H1 (cell line): Measurements from ENCODE around the gene CLASP2. TPM values are rescaled to one million over a fixed set of nuclear protein-coding genes. Genes with fewer than 3 reads are reported as not detected.

ENCODE experiments used
- CTCF ChIA-PET: fragments of 300-600 bp; sonication (Branson Sonifier 250); formaldehyde crosslinking; loops from one replicate; lab custom pipeline; 2021; ENCODE audit not compliant: partially characterized antibody; lab: Charles Lee
- POLR2A ChIA-PET: fragments of 300-600 bp; sonication (Branson Sonifier 250); formaldehyde crosslinking; loops from one replicate; lab custom pipeline; 2021; ENCODE audit warnings: inconsistent platforms; ENCODE audit not compliant: partially characterized antibody; lab: Charles Lee
- DNase-seq, 2 experiments: peaks; one replicate each; pipeline versions ENCODE4 v3.0.0 to v3.0.0-alpha.2; 2010 to 2022; ENCODE audit warnings: low spot score in 2 of 2, low read depth in 1 of 2, mixed read lengths in 1 of 2
- FAIRE-seq: peaks from 2 replicates; lab custom pipeline; 2011; peaks lifted over from hg19 to GRCh38; lab: Jason Lieb, UNC
- H2AFZ ChIP-seq: 2 replicates; pipeline ENCODE4 v1.8.1; 2012; ENCODE audit warnings: low read length, inconsistent platforms
- H2AK5ac ChIP-seq: 2 replicates; pipeline ENCODE4 v1.6.1; 2013; ENCODE audit warnings: low read depth, low read length
- H2BK120ac ChIP-seq: replicated peaks from 2 replicates; pipeline ENCODE3; 2013; ENCODE audit warnings: low read depth, low read length, inconsistent platforms
- H2BK12ac ChIP-seq: 2 replicates; pipeline ENCODE4 v1.6.1; 2013; ENCODE audit warnings: low read depth, low read length
- H2BK15ac ChIP-seq: 2 replicates; pipeline ENCODE4 v1.6.1; 2013; ENCODE audit warnings: low read length
- H2BK20ac ChIP-seq: 2 replicates; pipeline ENCODE4 v1.6.1; 2013; ENCODE audit warnings: low read length
- H2BK5ac ChIP-seq: 2 replicates; pipeline ENCODE4 v1.6.1; 2013; ENCODE audit warnings: low read depth, low read length
- H3K14ac ChIP-seq: 2 replicates; pipeline ENCODE4 v1.6.1; 2013; ENCODE audit warnings: inconsistent platforms; ENCODE audit not compliant: insufficient read length
- H3K18ac ChIP-seq: 2 replicates; pipeline ENCODE4 v1.6.1; 2013; ENCODE audit warnings: low read length; ENCODE audit errors: extremely low read depth
- H3K23ac ChIP-seq: 2 replicates; pipeline ENCODE4 v1.6.1; 2013; ENCODE audit warnings: inconsistent platforms; ENCODE audit not compliant: insufficient read length
- H3K23me2 ChIP-seq: 2 replicates; pipeline ENCODE4 v1.6.1; 2013; ENCODE audit warnings: low read depth, low read length
- H3K27ac ChIP-seq: 2 replicates; pipeline ENCODE4 v1.6.1; 2011; ENCODE audit warnings: low read depth, low read length, inconsistent platforms
- H3K27me3 ChIP-seq, 4 experiments: replicated peaks in 1 of 4; 1 replicate in 1 of 4; 2 replicates in 3 of 4; pipeline versions ENCODE4 v1.6.1 to v1.8.1; 2011 to 2013; ENCODE audit warnings: low read length in 3 of 4, mild to moderate bottlenecking in 3 of 4, inconsistent platforms in 2 of 4, mixed read lengths in 2 of 4, moderate library complexity in 1 of 4; ENCODE audit not compliant: control insufficient read depth in 3 of 4, insufficient read depth in 3 of 4; ENCODE audit errors: extremely low read depth in 1 of 4
- H3K36me3 ChIP-seq, 4 experiments: 2 replicates each; pipeline versions ENCODE4 v1.6.1 to v1.8.1; 2011 to 2013; ENCODE audit warnings: mild to moderate bottlenecking in 4 of 4, low read length in 3 of 4, moderate library complexity in 2 of 4, control low read depth in 1 of 4, inconsistent platforms in 1 of 4; ENCODE audit not compliant: insufficient read depth in 4 of 4, control insufficient read depth in 2 of 4
- H3K4ac ChIP-seq: replicated peaks from 2 replicates; pipeline ENCODE3; 2013; ENCODE audit warnings: low read length, low read depth, mixed read lengths, inconsistent platforms; ENCODE audit not compliant: insufficient read length
- H3K4me1 ChIP-seq, 4 experiments: replicated peaks in 1 of 4; 1 replicate in 1 of 4; 2 replicates in 3 of 4; pipeline versions ENCODE4 v1.6.1 to v1.8.1; 2011 to 2013; ENCODE audit warnings: low read length in 3 of 4, inconsistent platforms in 2 of 4, mixed read lengths in 1 of 4; ENCODE audit not compliant: insufficient read depth in 4 of 4, control insufficient read depth in 3 of 4
- H3K4me2 ChIP-seq, 2 experiments: 2 replicates each; pipeline versions ENCODE4 v1.6.1 to v1.8.1; 2011 to 2013; ENCODE audit warnings: low read depth in 2 of 2, low read length in 2 of 2, control low read depth in 1 of 2, inconsistent platforms in 1 of 2, mild to moderate bottlenecking in 1 of 2; ENCODE audit not compliant: insufficient read depth in 1 of 2
- H3K4me3 ChIP-seq, 4 experiments: fragments of 200-600, 300-600 bp in 1 of 4; sonication (generic), shearing (Covaris generic), sonication (Bioruptor Twin) in 1 of 4; 2 replicates each; pipeline versions ENCODE4 v1.5.1 to v1.8.1; 2011 to 2016; ENCODE audit warnings: low read length in 4 of 4, low read depth in 3 of 4, control low read depth in 2 of 4, inconsistent platforms in 2 of 4, mild to moderate bottlenecking in 2 of 4, mixed read lengths in 1 of 4, moderate library complexity in 1 of 4; ENCODE audit not compliant: insufficient read depth in 2 of 4; ENCODE audit errors: extremely low read depth in 1 of 4
- H3K56ac ChIP-seq: replicated peaks from 2 replicates; pipeline ENCODE3; 2013; ENCODE audit warnings: low read depth, mild to moderate bottlenecking, mixed read lengths, low read length, inconsistent platforms; ENCODE audit not compliant: insufficient read length
- H3K79me1 ChIP-seq: 2 replicates; pipeline ENCODE4 v1.6.1; 2013; ENCODE audit warnings: low read depth, low read length, control low read depth
- H3K79me2 ChIP-seq, 2 experiments: 2 replicates each; pipeline versions ENCODE4 v1.6.1 to v1.8.1; 2012 to 2013; ENCODE audit warnings: low read length in 2 of 2, mild to moderate bottlenecking in 2 of 2, inconsistent platforms in 1 of 2; ENCODE audit not compliant: insufficient read depth in 2 of 2, control insufficient read depth in 1 of 2
- H3K9ac ChIP-seq, 4 experiments: replicated peaks in 1 of 4; 1 replicate in 1 of 4; 2 replicates in 3 of 4; pipeline versions ENCODE4 v1.6.1 to v1.8.1; 2011 to 2013; ENCODE audit warnings: low read depth in 3 of 4, low read length in 3 of 4, control low read depth in 2 of 4, mild to moderate bottlenecking in 2 of 4, moderate library complexity in 2 of 4, inconsistent platforms in 1 of 4; ENCODE audit errors: extremely low read depth in 1 of 4
- H3K9me3 ChIP-seq, 2 experiments: 2 replicates each; pipeline versions ENCODE4 v1.6.1 to v1.8.1; 2012 to 2013; ENCODE audit warnings: mild to moderate bottlenecking in 2 of 2, moderate library complexity in 2 of 2, control low read depth in 1 of 2, inconsistent platforms in 1 of 2, low read depth in 1 of 2, low read length in 1 of 2, mixed read lengths in 1 of 2; ENCODE audit not compliant: insufficient read depth in 2 of 2
- H4K20me1 ChIP-seq, 2 experiments: replicated peaks in 1 of 2; 2 replicates each; pipeline versions ENCODE3 to v1.8.1; 2011 to 2013; ENCODE audit warnings: inconsistent platforms in 2 of 2, low read length in 2 of 2, mild to moderate bottlenecking in 1 of 2; ENCODE audit not compliant: insufficient read depth in 2 of 2, control insufficient read depth in 1 of 2
- H4K5ac ChIP-seq: 2 replicates; pipeline ENCODE4 v1.6.1; 2013; ENCODE audit warnings: low read length, low read depth, mixed read lengths, inconsistent platforms; ENCODE audit not compliant: insufficient read length
- H4K8ac ChIP-seq: 2 replicates; pipeline ENCODE4 v1.8.0; 2013; ENCODE audit warnings: mild to moderate bottlenecking, moderate library complexity, low read length, inconsistent platforms; ENCODE audit not compliant: insufficient read depth; ENCODE audit errors: extremely low read depth
- H4K91ac ChIP-seq: replicated peaks from 2 replicates; pipeline ENCODE3; 2013; ENCODE audit warnings: low read length, mixed read lengths, inconsistent platforms; ENCODE audit not compliant: insufficient read length
- BRCA1 ChIP-seq: IDR thresholded peaks from 2 replicates; pipeline ENCODE4 v1.6.1; 2012; ENCODE audit warnings: low read depth, low read length, improper control_type of control experiment
- CHD2 ChIP-seq: IDR thresholded peaks from 2 replicates; pipeline ENCODE4 v1.6.1; 2012; ENCODE audit warnings: low read length, improper control_type of control experiment
- EZH2 ChIP-seq: fragments of 200-600 bp; sonication (generic); IDR thresholded peaks from 2 replicates; pipeline ENCODE4 v1.7.1; 2012; ENCODE audit warnings: low read depth, mild to moderate bottlenecking, moderate library complexity, low read length, inconsistent platforms; ENCODE audit not compliant: severe bottlenecking
- JUN ChIP-seq: IDR thresholded peaks from 2 replicates; pipeline ENCODE4 v1.6.1; 2011; ENCODE audit warnings: low read depth, mild to moderate bottlenecking, improper control_type of control experiment, low read length
- MAX ChIP-seq: IDR thresholded peaks from 2 replicates; pipeline ENCODE4 v1.6.1; 2012; ENCODE audit warnings: inconsistent platforms
- NANOG ChIP-seq: IDR thresholded peaks from 2 replicates; pipeline ENCODE4 v1.6.1; 2011; ENCODE audit warnings: low read length, low read depth, mild to moderate bottlenecking, inconsistent platforms; ENCODE audit not compliant: insufficient read depth, poor library complexity, severe bottlenecking
- RAD21 ChIP-seq, 2 experiments: IDR thresholded peaks in 1 of 2; conservative IDR thresholded peaks in 1 of 2; 2 replicates each; pipeline ENCODE4 v1.6.1; 2011; ENCODE audit warnings: low read depth in 2 of 2, low read length in 2 of 2, improper control_type of control experiment in 1 of 2, inconsistent platforms in 1 of 2, mild to moderate bottlenecking in 1 of 2, moderate library complexity in 1 of 2
- TAF7 ChIP-seq: optimal IDR thresholded peaks from 2 replicates; pipeline ENCODE3; 2011; ENCODE audit warnings: low read depth, mild to moderate bottlenecking, inconsistent platforms, low read length, moderate library complexity, borderline replicate concordance
- TCF12 ChIP-seq: IDR thresholded peaks from 2 replicates; pipeline ENCODE4 v1.6.1; 2011; ENCODE audit warnings: low read depth, mild to moderate bottlenecking, low read length
- YY1 ChIP-seq: IDR thresholded peaks from 2 replicates; pipeline ENCODE4 v1.6.1; 2011; ENCODE audit warnings: low read depth, mild to moderate bottlenecking, low read length
- WGBS, 2 experiments: shearing (Covaris generic) in 1 of 2; methylation state at CpG; one replicate each; pipeline versions ENCODE4 v1.1.6 to v1.1.7; 2013 to 2015; ENCODE audit warnings: low lambda C conversion rate in 2 of 2, mixed read lengths in 2 of 2, inconsistent platforms in 1 of 2, low coverage in 1 of 2, missing lambda C conversion rate in 1 of 2; ENCODE audit not compliant: insufficient replicate concordance in 2 of 2, insufficient coverage in 1 of 2, insufficient read length in 1 of 2; ENCODE audit errors: extremely low coverage in 1 of 2, missing lambda C conversion rate in 1 of 2; 5-methylcytosine and 5-hydroxymethylcytosine counted together
- polyA plus RNA-seq, 7 experiments: library from polyadenylated mRNA; depleted of rRNA in 3 of 7; stranded (reverse) in 5 of 7; unstranded in 2 of 7; fragments of >200 nt in 5 of 7; fragments of 200-250 nt in 2 of 7; gene quantifications; 1 replicate in 5 of 7; 2 replicates in 1 of 7; 4 replicates in 1 of 7; pipeline versions ENCODE4 v1.2.1 to v1.2.3, GENCODE V29; 2011 to 2013; ENCODE audit warnings: missing spikeins in 2 of 7, mixed read lengths in 2 of 7
- total RNA-seq: library from RNA; stranded (reverse); fragmentation: NEBNext Ultra II Directional; extraction: Animal tissue kit (Norgen Biotek cat#: 25700); gene quantifications from 2 replicates; pipeline ENCODE4 v1.2.1, GENCODE V29; 2021

Gene CLASP2
- total and polyA plus RNA-seq, 2 of the 8 experiments (the other 6 are each of a cell fraction or from before 2014, with no cell fraction given) = 21.7 to 58.0 TPM

- H3K18ac ChIP-seq = no peak overlapping the region
- no peak overlapping the region for H3K9ac ChIP-seq
- H3K27me3 ChIP-seq = no peaks in the 10 kb centered on the region
- no peak overlapping the region for H3K56ac ChIP-seq
- H2BK5ac ChIP-seq = no peak overlapping the region
- no peak overlapping the region for H3K4me3 ChIP-seq
- no peak for DNase-seq
- CTCF ChIA-PET = no interaction called here
- peaks cover 0 to 5% of the 10 kb centered on the region in 2 experiments; a peak in 1 of 4 replicates for H3K9me3 ChIP-seq
- H2AFZ ChIP-seq = no peak overlapping the region
- H4K91ac ChIP-seq = no peak overlapping the region
- no peak overlapping the region for H2AK5ac ChIP-seq
- H3K14ac ChIP-seq = no peak overlapping the region
- peaks cover 0 to 5% (median 2%) of the 10 kb centered on the region in 4 experiments; a peak in 3 of 8 replicates for H3K36me3 ChIP-seq
- no peaks in the 10 kb centered on the region; the same call in 1 of the 2 replicates for H3K23me2 ChIP-seq
- H2BK12ac ChIP-seq = no peak overlapping the region
- no peaks in the 10 kb centered on the region for H3K79me1 ChIP-seq
- H4K8ac ChIP-seq = no peak overlapping the region
- H2BK15ac ChIP-seq = no peak overlapping the region
- no peaks in the 10 kb centered on the region for H4K20me1 ChIP-seq
- H2BK20ac ChIP-seq = no peak overlapping the region
- POLR2A ChIA-PET = no interaction called here
- no peak for FAIRE-seq
- H3K23ac ChIP-seq = no peak overlapping the region
- TF ChIP-seq CHD2 (no peak), TAF7 (no peak), MAX (no peak), JUN (no peak), TCF12 (no peak), EZH2 (no peak), RAD21 (IDR thresholded peaks at IDR 0.05 in 1 of 2, conservative IDR thresholded peaks at IDR 0.05 in 1 of 2; ENCODE audit: low read depth in 2 of 2, low read length in 2 of 2) (no peak), BRCA1 (no peak), YY1 (no peak), NANOG (no peak)
- no peak overlapping the region for H3K27ac ChIP-seq
- H3K4ac ChIP-seq = no peak overlapping the region
- no peak overlapping the region for H2BK120ac ChIP-seq
- H4K5ac ChIP-seq = no peak overlapping the region
- WGBS, 2 experiments = 89% methylated on average over 1 of the region's 1 CpG; no CpG with 5 or more reads in 1 of the 2 experiments
- no peaks in the 10 kb centered on the region for H3K79me2 ChIP-seq
- H3K4me1 ChIP-seq = peaks cover 0 to 1% (median 0%) of the 10 kb centered on the region in 4 experiments; a peak in 2 of 7 replicates
- no peak overlapping the region for H3K4me2 ChIP-seq
Measured at GRCh38 chr3:33526787-33527186, 191.3 kb downstream of the CLASP2 start.
